Skeletal muscle satellite cell (primary cell): Measurements from ENCODE around the gene GDF10.

ENCODE experiments used
- H3K27me3 ChIP-seq: 2 replicates; pipeline ENCODE4 v1.7.0; 2013; ENCODE audit warnings: low read length; ENCODE audit not compliant: control insufficient read depth, insufficient read depth
- H3K36me3 ChIP-seq: 2 replicates; pipeline ENCODE4 v1.7.0; 2013; ENCODE audit warnings: mild to moderate bottlenecking, control low read depth, low read length; ENCODE audit not compliant: insufficient read depth
- H3K4me1 ChIP-seq: 2 replicates; pipeline ENCODE4 v1.7.0; 2013; ENCODE audit warnings: low read length; ENCODE audit not compliant: control insufficient read depth, insufficient read depth
- H3K4me2 ChIP-seq: 2 replicates; pipeline ENCODE4 v1.7.0; 2013; ENCODE audit warnings: mild to moderate bottlenecking, low read length
- H3K4me3 ChIP-seq: 2 replicates; pipeline ENCODE4 v1.7.0; 2013; ENCODE audit warnings: low read length
- H3K9ac ChIP-seq: 2 replicates; pipeline ENCODE4 v1.7.0; 2013; ENCODE audit warnings: mild to moderate bottlenecking, low read depth, low read length, moderate library complexity
- H3K9me3 ChIP-seq: replicated peaks from 2 replicates; pipeline ENCODE4 v1.7.0; 2013; ENCODE audit warnings: mild to moderate bottlenecking, control low read depth, low read length

GDF10 gene

GRCh38 chr10:47339186-47339735 is 39.3 kb downstream of the GDF10 start:
- H3K4me2 ChIP-seq, result no peak overlapping the region
- no peaks in the 10 kb centered on the region for H3K4me1 ChIP-seq
- H3K9ac ChIP-seq, result no peak overlapping the region
- no peaks in the 10 kb centered on the region for H3K36me3 ChIP-seq
- H3K4me3 ChIP-seq, result no peak overlapping the region
- no peaks in the 10 kb centered on the region for H3K9me3 ChIP-seq
- peaks cover 52% of the 10 kb centered on the region for H3K27me3 ChIP-seq

- no peak overlapping the region for H3K4me2 ChIP-seq
- H3K4me3 ChIP-seq, result no peak overlapping the region
- H3K36me3 ChIP-seq, result no peaks in the 10 kb centered on the region
- no peaks in the 10 kb centered on the region for H3K9me3 ChIP-seq
- H3K4me1 ChIP-seq, result no peaks in the 10 kb centered on the region
- no peak overlapping the region for H3K9ac ChIP-seq
- H3K27me3 ChIP-seq, result peaks cover 48% of the 10 kb centered on the region
These were observed 40.0 kb downstream of the GDF10 start for GRCh38 chr10:47339759-47340607.

- H3K27me3 ChIP-seq, result peaks cover 48% of the 10 kb centered on the region
- H3K36me3 ChIP-seq, result no peaks in the 10 kb centered on the region
- no peak overlapping the region for H3K4me3 ChIP-seq
- H3K9ac ChIP-seq, result no peak overlapping the region
- H3K9me3 ChIP-seq, result no peaks in the 10 kb centered on the region
- no peak overlapping the region for H3K4me2 ChIP-seq
- no peaks in the 10 kb centered on the region for H3K4me1 ChIP-seq
These were observed 40.7 kb downstream of the GDF10 start for GRCh38 chr10:47340608-47341170.

- no peaks in the 10 kb centered on the region for H3K4me1 ChIP-seq
- H3K27me3 ChIP-seq, result peaks cover 31% of the 10 kb centered on the region
- no peak overlapping the region for H3K4me2 ChIP-seq
- H3K36me3 ChIP-seq, result no peaks in the 10 kb centered on the region
- H3K9me3 ChIP-seq, result no peaks in the 10 kb centered on the region
- no peak overlapping the region for H3K4me3 ChIP-seq
- H3K9ac ChIP-seq, result no peak overlapping the region
These were observed 45.2 kb downstream of the GDF10 start for GRCh38 chr10:47344996-47345870.

GRCh38 chr10:47346581-47347302 is 46.7 kb downstream of the GDF10 start:
- H3K9ac ChIP-seq, result no peak overlapping the region

GRCh38 chr10:47347303-47347675 is 47.3 kb downstream of the GDF10 start:
- Histone ChIP-seq H3K4me3 (no peak overlapping the region), H3K9ac (no peak overlapping the region), H3K4me2 (no peak overlapping the region), H3K4me1 (no peaks in the 10 kb centered on the region), H3K36me3 (no peaks in the 10 kb centered on the region), H3K27me3 (peaks cover 28% of the 10 kb centered on the region), H3K9me3 (no peaks in the 10 kb centered on the region)

More at GRCh38 chr10:47346581-47347302, 46.7 kb downstream of the GDF10 start:
- Histone ChIP-seq H3K27me3 (peaks cover 31% of the 10 kb centered on the region), H3K9me3 (no peaks in the 10 kb centered on the region), H3K4me1 (no peaks in the 10 kb centered on the region), H3K36me3 (no peaks in the 10 kb centered on the region), H3K4me3 (no peak overlapping the region), H3K4me2 (no peak overlapping the region)

- Histone ChIP-seq H3K36me3 (no peaks in the 10 kb centered on the region), H3K4me3 (no peak within 1 kb of the TSS), H3K9me3 (no peaks in the 10 kb centered on the region), H3K4me2 (no peak within 1 kb of the TSS), H3K9ac (no peak within 1 kb of the TSS), H3K4me1 (no peaks in the 10 kb centered on the region), H3K27me3 (peaks cover 32% of the 10 kb centered on the region)
These were observed 48.2 kb downstream of the GDF10 start, which contains the start of gene RBP3 for GRCh38 chr10:47348138-47348651. Gene RBP3 (plus strand): TSS chr10:47348363. CDS start chr10:47348485, 122 bp downstream.

GRCh38 chr10:47348661-47349470 is 48.9 kb downstream of the GDF10 start:
- Histone ChIP-seq H3K9ac (no peak overlapping the region), H3K27me3 (peaks cover 32% of the 10 kb centered on the region), H3K36me3 (no peaks in the 10 kb centered on the region), H3K4me1 (no peaks in the 10 kb centered on the region), H3K4me2 (no peak overlapping the region), H3K9me3 (no peaks in the 10 kb centered on the region), H3K4me3 (no peak overlapping the region)

- Histone ChIP-seq H3K9ac (no peak overlapping the region), H3K9me3 (no peaks in the 10 kb centered on the region), H3K27me3 (peaks cover 32% of the 10 kb centered on the region), H3K4me3 (no peak overlapping the region), H3K4me1 (no peaks in the 10 kb centered on the region), H3K4me2 (no peak overlapping the region), H3K36me3 (no peaks in the 10 kb centered on the region)
These were observed 49.5 kb downstream of the GDF10 start for GRCh38 chr10:47349516-47349915.

GRCh38 chr10:47349941-47350371 is 50.0 kb downstream of the GDF10 start:
- Histone ChIP-seq H3K4me1 (no peaks in the 10 kb centered on the region), H3K4me3 (no peak overlapping the region), H3K27me3 (peaks cover 30% of the 10 kb centered on the region), H3K9ac (no peak overlapping the region), H3K9me3 (no peaks in the 10 kb centered on the region), H3K4me2 (no peak overlapping the region), H3K36me3 (no peaks in the 10 kb centered on the region)
